ENCODE results near the gene NENF. TPM values are rescaled to one million over a fixed set of nuclear protein-coding genes. Genes with fewer than 3 reads are reported as not detected.
A peak's percentile ranks its signal among the peaks of the same experiment; 100 is the strongest.

Gene NENF
- total RNA-seq, 3 donors from 2014 or later (not counting 1 experiment from before 2014, with no cell fraction given), result 7.2 to 14.0 (median 12.2) TPM

- Mint-ChIP-seq H3K36me3 (no peaks in the 10 kb centered on the region), H3K27ac (no peak overlapping the region), H3K27me3 (ENCODE audit: low read depth in 2 of 2) (no peaks in the 10 kb centered on the region), H3K4me1 (peaks cover 0 to 12% of the 10 kb centered on the region in 2 donors), H3K9me3 (no peaks in the 10 kb centered on the region), H3K4me3 (no peak overlapping the region)
- peaks cover 3% of the 10 kb centered on the region for H3K4me1 ChIP-seq (ENCODE audit: control insufficient read depth, insufficient read depth, low read length)
- no peak overlapping the region for H3K4me3 ChIP-seq (ENCODE audit: low read length)
- peak; percentile 66 for TF ChIP-seq CTCF (IDR thresholded peaks at IDR 0.05)
- intact Hi-C loops (cut with micrococcal nuclease), result loop anchor here (2.0 to 5.0 kb wide), 5 partner anchors 324 to 777 kb away; no protein-coding TSS in a partner anchor
- WGBS (ENCODE audit: insufficient coverage), result 56% methylated on average over 8 of the region's 8 CpGs
- peak; percentile 35 to 69 for DNase-seq
- ATAC-seq, result peak in 2 of 3 donors; percentile 51 to 60
- no peak overlapping the region for H3K27ac ChIP-seq (ENCODE audit: low read length)
- H3K9me3 ChIP-seq (ENCODE audit: control insufficient read depth, insufficient read depth, low read length), result no peaks in the 10 kb centered on the region
- no peaks in the 10 kb centered on the region for H3K36me3 ChIP-seq (ENCODE audit: control insufficient read depth, insufficient read depth, low read length)
- H3K27me3 ChIP-seq (ENCODE audit: control insufficient read depth, insufficient read depth, low read length), result no peaks in the 10 kb centered on the region
Measured at GRCh38 chr1:212457740-212458338, 25.1 kb downstream of the NENF start.

GRCh38 chr1:212458817-212459216, 26.1 kb downstream of the NENF start:
- no peak for ATAC-seq
- H3K4me1 ChIP-seq (ENCODE audit: control insufficient read depth, insufficient read depth, low read length), result peaks cover 3% of the 10 kb centered on the region
- H3K9me3 ChIP-seq (ENCODE audit: control insufficient read depth, insufficient read depth, low read length), result no peaks in the 10 kb centered on the region
- TF ChIP-seq CTCF (IDR thresholded peaks at IDR 0.05), result no peak
- Mint-ChIP-seq H3K9me3 (no peaks in the 10 kb centered on the region), H3K4me3 (no peak overlapping the region), H3K4me1 (peaks cover 0 to 12% of the 10 kb centered on the region in 2 donors), H3K27ac (peak overlapping the region in 1 of 2 donors; percentile 15), H3K36me3 (no peaks in the 10 kb centered on the region), H3K27me3 (ENCODE audit: low read depth in 2 of 2) (no peaks in the 10 kb centered on the region)
- no peaks in the 10 kb centered on the region for H3K36me3 ChIP-seq (ENCODE audit: control insufficient read depth, insufficient read depth, low read length)
- intact Hi-C loops (cut with micrococcal nuclease), result loop anchor here (5.0 kb wide), 1 partner anchor 323 kb away; no protein-coding TSS in a partner anchor
- 18% methylated on average over 1 of the region's 1 CpG for WGBS (ENCODE audit: insufficient coverage)
- H3K4me3 ChIP-seq (ENCODE audit: low read length), result no peak overlapping the region
- peak in 1 of 2 donors; percentile 36 for DNase-seq
- no peak overlapping the region for H3K27ac ChIP-seq (ENCODE audit: low read length)
- H3K27me3 ChIP-seq (ENCODE audit: control insufficient read depth, insufficient read depth, low read length), result no peaks in the 10 kb centered on the region

GRCh38 chr1:212459656-212460055, 26.9 kb downstream of the NENF start:
- no peak for TF ChIP-seq CTCF (IDR thresholded peaks at IDR 0.05)
- Mint-ChIP-seq H3K9me3 (no peaks in the 10 kb centered on the region), H3K27me3 (ENCODE audit: low read depth in 2 of 2) (peaks cover 0 to under 1% of the 10 kb centered on the region in 2 donors), H3K4me1 (peaks cover 0 to 12% of the 10 kb centered on the region in 2 donors), H3K27ac (no peak overlapping the region), H3K36me3 (no peaks in the 10 kb centered on the region), H3K4me3 (no peak overlapping the region)
- H3K4me3 ChIP-seq (ENCODE audit: low read length), result no peak overlapping the region
- WGBS (ENCODE audit: insufficient coverage), result 86% methylated on average over 5 of the region's 5 CpGs
- DNase-seq (no peak), ATAC-seq (no peak)
- no peak overlapping the region for H3K27ac ChIP-seq (ENCODE audit: low read length)
- H3K9me3 ChIP-seq (ENCODE audit: control insufficient read depth, insufficient read depth, low read length), result no peaks in the 10 kb centered on the region
- H3K27me3 ChIP-seq (ENCODE audit: control insufficient read depth, insufficient read depth, low read length), result no peaks in the 10 kb centered on the region
- intact Hi-C loops (cut with micrococcal nuclease), result loop anchor here (5.0 kb wide), 1 partner anchor 323 kb away; no protein-coding TSS in a partner anchor
- H3K4me1 ChIP-seq (ENCODE audit: control insufficient read depth, insufficient read depth, low read length), result peaks cover 3% of the 10 kb centered on the region
- no peaks in the 10 kb centered on the region for H3K36me3 ChIP-seq (ENCODE audit: control insufficient read depth, insufficient read depth, low read length)

Data from natural killer cell (primary cell).